Jurkat, Clone E6-1 (cell line): ENCODE measurements around the gene SIX3.

Source experiments
- DNase-seq: peaks from one replicate; pipeline ENCODE4 v3.0.0-alpha.2; 2011; ENCODE audit warnings: low read depth, low spot score
- H3K4me3 ChIP-seq: 2 replicates; pipeline ENCODE4 v1.5.1; 2011; ENCODE audit warnings: mild to moderate bottlenecking, low read length, control low read depth, moderate library complexity

The SIX3 gene

DNA sequence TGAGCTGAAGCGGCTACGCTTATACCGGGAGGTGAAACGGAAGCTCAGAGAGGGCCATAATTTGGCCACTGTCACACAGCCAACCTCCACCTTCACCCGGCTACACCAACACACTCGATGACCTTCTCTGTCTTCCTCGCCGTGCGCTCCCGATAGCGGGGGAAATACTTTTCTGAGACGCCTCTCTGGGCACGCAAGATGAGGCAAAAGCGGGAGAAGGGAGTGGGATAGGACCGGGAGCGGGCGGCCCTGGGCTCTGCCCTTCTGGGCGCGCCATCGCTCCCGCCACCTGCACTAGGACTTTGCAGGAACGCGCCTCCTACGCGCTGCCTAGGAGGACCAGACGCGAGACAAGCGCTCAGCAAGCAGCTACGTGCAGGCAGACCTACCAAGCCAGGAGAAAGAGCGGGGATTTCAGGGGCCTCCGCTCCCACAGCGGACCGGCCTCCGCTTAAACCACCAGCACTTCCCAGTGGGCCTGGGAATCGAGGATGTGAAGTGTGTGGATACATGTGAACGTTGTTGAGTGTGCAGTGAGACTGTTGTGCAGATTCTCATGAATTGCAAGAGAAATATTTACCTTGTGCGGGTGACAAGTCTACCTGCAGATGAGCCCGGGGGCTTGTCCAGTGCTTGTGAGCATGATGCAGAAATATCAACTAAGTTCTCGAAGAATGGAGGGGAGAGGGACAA is 11.4 kb downstream of the SIX3 start:
- H3K4me3 ChIP-seq, result no peak overlapping the region
- DNase-seq, result no peak

DNA sequence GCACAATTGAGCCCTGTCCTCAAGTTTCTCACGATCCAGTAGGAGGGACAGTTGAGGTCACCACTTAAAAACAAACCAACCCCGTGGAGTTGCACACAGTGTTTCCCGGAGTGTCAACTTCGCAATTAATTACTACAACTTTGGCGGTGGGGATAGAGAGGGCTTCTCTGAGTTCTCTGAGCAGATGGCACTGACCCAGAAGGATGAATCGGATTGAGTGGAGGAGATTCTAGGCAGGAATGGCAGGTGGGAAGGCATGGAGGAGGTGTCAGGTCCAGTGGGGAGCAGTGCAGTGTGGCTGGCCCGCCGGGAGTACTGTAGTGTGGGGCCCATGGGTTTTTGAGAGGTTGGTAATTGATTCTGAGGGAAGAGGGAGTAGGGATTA is 12.0 kb downstream of the SIX3 start:
- no peak overlapping the region for H3K4me3 ChIP-seq
- no peak for DNase-seq

DNA sequence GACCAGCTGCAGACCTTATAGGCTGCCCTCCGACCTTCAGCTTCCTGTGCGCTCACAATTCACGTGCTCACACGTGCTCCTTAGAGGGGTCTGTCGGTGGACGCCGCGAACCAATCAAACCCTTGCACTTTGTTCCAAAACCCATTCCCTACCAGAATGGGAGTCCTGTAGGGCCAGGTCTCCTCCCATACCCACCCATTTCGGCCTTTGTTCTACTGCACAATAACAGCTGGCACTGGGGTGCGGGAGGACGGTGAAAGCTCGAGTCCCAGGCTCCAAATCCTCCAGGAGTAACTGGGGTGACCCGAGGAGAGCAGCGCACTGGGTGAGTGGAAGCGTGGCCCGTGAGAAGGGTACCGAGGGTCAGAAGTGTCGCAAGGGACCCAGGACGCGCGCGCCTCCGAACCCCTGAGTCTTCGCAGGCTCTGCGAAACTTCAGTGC is 13.0 kb downstream of the SIX3 start:
- no peak for DNase-seq
- no peak overlapping the region for H3K4me3 ChIP-seq

DNA sequence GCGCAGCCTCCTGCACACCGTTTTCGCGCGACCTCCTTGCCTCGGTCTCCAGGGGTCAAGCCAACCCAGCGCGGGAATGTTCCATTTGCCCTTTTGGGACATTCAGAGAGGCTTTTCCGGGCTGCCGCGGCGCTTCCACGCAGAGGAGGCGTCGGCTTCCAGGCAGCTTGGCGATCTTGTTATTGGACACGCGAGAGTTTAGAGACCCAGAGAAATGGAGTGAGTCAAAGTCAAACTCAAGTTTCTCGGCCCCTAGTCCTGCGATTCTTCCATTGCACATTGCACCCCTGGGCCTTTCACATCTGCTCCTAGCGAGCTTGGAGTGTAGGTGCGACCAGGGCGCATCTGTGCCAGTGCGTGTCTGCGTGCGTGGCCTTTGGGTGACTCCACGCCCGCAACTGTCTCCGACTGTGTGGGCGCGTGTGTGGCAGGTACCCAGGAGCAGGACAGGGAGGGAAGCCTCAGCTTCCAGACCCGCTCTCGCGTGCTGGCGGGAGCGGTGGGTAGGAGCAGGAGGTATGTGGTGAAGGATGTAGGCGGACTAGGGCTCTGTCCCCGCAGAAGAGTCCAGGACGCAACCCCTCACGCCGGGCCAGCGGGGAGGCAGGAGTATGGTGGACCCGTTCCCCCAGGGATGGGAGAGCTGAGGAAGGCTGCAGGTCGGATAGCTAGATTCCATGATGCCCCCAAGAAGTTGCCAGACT is 13.5 kb downstream of the SIX3 start:
- DNase-seq, result no peak
- peak overlapping the region; percentile 43 for H3K4me3 ChIP-seq

DNA sequence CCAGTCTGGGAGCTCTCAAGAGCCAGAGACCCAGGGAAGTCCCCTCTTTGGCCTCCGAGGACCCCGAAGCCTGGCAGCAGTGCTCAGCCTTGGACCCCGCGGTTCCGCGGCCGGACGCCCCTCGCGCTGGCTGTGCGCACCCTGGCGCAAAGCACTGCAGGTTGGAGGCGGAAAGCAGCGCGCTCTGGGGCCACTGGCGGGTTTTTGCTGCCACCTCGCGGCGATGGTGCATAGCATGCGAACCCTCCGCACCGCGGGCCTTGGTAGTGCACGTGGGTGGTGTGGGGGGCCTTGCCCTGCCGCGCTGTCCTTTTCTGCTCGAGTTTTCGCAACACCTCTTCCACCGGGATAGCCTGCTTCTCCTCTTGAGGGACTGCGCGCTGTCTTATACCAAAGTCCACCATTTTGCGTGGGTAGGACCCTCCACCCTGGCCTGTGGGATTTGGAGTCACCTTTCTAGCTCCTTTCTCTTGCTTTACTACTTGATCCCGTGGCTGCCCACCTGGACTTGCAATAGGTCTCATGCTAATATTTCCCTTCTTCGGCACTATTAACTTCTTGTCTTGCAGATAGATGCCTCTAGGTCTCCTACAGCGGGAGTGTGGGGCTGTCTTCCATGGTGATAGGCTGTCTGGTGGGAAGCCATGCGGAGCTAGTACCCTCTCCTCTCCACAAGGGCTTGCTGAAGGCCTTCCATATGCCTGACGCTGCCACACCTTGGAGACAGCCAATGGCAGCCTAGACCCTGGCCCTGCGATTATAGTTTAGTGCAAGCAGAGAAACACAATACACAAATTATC is 14.3 kb downstream of the SIX3 start:
- peak overlapping the region; percentile 43 for H3K4me3 ChIP-seq
- peak; percentile 28 for DNase-seq

DNA sequence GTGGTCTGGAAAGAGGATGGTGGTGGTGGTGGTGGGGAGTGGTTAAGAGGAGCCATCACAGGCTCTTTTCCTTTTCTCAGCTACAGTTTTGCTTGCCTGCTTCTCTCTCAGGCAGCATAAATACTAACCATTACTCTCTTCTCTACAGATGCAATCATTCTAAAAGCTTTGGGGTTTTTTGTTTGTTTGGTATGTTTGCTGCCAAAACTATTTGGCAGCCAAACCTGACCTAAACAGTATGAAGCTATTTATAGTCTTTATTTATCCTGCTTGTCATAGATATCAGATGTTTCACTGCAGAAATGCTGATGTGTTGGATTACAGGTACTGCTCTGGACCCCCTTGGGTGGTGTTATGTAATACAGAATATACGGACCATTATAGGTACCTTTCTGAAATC is 15.3 kb downstream of the SIX3 start:
- no peak overlapping the region for H3K4me3 ChIP-seq
- no peak for DNase-seq

DNA sequence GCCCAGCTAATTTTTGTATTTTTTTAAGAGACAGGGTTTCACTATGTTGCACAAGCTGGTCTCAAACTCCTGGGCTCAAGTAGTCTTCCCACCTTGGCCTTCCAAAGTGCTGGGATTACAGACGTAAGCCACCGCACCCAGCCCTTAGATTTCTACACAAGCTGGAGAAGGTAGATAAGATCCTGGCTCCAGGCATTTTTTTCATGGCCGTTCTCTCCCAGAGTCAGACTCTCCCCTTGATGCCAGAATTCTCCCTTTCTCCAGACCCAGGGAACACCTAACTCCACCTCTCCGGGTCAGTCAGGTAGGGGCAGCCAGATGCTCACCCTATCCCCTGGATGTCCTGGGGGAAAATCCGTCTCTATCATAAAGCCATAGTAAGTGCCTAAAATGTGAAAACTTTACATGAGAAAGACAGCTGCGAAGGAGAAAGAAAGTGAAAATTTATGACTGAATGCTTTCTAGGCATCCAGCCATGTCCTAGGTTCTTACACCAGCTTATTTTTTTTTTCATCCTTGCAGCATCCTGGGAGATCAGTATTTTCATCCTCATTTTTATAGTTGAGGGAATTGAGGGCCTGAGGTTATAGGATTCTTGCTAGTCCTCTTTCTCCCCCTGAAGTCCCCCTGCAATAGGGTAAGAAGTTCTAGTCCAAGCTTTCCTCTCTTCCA is 16.3 kb downstream of the SIX3 start:
- no peak overlapping the region for H3K4me3 ChIP-seq
- DNase-seq, result no peak

DNA sequence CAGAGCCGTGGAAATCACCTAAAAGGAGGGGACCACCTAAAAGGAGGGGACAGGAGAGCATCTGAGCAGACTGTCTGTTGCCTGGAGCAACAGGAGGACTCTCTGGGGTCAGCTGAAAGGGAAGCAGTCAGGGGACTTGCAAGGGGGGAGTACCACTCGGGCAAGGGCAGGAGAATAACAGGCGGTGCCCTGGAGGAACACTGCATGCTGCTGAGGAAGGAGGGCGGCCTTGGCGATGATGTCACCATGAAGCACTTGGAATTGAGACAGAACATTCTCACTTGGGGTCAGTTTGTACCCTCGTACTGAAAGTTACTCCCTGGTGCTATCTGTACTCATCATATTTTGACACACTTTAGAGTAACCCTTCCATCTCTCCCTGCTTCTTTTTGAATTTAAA is 18.4 kb downstream of the SIX3 start:
- no peak for DNase-seq
- no peak overlapping the region for H3K4me3 ChIP-seq

DNA sequence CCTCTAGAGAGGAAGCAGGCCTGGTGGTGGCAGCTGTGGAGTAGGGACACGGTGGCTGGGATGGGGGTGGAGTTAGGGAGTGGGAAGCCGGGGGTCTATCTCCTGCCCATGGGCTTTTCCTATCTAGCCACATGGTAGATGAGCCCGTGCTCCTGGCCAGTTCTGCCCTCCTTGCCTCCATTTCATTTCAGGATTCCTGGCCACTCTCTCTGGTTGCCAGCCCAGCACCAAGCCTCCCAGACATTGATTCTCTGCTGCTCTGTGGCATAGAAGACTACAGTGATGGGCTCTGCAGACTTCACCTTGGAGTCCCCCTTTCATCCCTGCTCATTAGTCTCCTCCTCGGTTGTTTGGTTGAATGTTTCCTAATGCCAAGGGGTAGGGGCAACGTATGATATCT is 19.4 kb downstream of the SIX3 start:
- no peak for DNase-seq
- no peak overlapping the region for H3K4me3 ChIP-seq

DNA sequence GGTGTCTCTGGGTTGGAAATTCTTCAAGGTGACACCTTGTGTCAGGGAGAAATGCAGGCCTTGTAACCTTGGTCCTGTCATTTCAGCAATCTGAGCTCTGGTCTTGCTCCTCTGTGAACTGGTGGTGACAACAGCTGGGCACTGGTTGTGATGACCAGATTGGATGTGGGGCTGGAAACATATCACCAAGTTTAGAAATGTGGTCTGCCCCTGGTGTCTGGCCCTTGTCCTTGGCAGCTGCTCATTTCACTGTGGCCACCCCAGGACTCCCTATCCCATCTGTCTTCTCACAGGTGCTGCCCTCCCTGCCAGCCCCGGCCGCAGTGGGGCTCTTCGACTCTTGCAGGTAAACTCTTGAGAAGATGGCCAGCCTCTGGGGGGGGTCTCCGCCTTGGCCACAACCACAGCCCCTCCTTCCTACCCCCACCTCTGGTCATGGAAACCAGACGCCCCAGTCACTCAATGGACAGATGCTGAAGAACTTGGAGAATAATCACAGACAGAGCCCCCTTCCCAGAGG is 20.7 kb downstream of the SIX3 start:
- no peak for DNase-seq
- H3K4me3 ChIP-seq, result no peak overlapping the region

DNA sequence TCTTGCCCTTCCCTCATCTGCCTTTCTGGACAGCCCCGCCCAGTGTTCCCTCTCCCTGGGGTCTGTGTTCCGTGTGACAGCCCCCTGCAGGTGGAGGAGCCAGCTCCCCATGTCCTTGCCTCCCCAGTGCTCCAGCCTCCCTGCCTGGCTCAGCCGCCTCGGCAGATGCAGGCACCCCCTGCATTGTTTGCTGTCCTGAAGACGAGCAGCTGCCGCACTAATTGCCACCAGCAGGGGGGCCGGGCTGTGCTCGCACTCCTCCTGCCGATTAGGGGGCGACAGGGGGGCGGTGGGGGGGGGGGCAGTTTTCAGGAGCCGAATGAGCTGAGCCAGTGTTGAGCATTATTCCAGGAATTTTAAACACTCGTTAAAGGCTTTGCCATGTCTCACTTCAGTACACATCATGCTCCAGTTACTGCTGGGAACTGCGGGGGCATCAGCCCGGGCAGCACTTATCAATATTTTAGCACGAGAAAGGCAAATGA is 23.3 kb downstream of the SIX3 start:
- no peak for DNase-seq
- H3K4me3 ChIP-seq, result no peak overlapping the region

DNA sequence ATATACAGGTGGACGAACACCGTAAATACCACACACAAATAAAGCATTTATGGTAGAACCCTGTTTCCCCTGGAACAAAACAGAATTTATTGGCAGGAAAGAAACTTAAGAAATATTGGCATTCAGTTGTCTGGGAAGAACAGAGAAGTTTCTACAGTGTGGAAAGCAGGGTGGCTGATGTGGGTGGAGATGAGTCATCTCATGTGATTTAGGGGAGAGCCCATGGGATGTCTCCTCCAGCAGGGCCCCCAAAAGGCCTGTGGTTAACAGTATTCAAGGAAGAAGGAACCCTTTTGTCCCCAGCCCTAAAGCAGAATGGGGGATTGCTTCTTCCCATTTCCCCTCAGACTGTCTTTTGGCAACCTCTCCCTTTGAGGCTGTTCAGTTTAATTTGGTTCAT is 24.2 kb downstream of the SIX3 start:
- no peak overlapping the region for H3K4me3 ChIP-seq
- DNase-seq, result no peak

DNA sequence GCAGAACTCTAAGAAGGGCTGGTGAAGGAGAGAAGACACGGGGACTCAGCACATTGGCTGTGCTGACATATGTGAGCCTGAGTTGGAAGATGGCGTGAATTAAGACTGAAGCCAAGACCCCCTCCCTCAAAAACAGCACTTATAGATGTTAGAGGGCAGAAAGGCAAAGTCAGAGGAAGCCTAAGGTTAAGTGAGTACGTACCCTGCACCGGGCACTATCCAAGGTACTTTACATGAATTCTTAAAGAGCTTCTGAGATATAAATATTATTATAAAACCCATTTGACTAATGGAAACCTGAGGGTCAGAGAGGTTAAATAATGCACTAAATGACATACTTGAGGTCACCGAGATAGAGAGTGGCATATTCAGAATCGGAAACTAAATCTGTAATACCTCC is 25.6 kb downstream of the SIX3 start:
- no peak overlapping the region for H3K4me3 ChIP-seq
- no peak for DNase-seq

DNA sequence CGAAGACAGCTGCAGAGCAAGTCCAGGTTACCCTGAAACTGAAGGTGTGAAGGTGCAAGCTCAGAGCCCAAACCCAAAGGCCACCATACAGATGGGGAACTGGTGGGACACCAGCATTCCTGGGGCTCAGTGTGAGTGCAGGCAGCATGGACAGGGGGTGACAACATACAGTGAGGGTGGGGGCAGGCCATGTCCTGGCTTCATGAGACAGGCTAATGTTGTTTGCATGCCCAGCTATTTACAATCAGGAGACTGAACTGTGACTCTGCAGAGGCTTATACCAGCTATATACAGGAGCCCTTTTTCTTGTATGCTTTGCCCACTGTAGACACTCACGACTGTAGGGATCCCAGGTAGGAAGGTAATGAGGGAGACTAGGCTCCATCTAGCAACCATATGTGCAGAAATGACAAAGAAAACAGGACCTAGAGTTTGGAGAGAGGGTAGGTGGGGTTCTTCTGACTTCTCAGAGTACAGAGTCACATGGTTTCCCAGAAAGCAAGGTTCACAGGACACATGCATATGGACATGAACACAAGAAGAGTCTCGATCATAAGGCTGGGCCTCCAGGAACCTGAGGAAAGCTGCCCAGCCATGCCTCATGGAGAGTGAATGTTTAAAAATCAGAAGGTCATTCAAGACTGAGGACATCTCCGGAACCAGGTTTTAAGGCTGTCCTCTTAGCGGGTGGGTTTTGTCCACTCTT is 26.4 kb downstream of the SIX3 start:
- no peak for DNase-seq

DNA sequence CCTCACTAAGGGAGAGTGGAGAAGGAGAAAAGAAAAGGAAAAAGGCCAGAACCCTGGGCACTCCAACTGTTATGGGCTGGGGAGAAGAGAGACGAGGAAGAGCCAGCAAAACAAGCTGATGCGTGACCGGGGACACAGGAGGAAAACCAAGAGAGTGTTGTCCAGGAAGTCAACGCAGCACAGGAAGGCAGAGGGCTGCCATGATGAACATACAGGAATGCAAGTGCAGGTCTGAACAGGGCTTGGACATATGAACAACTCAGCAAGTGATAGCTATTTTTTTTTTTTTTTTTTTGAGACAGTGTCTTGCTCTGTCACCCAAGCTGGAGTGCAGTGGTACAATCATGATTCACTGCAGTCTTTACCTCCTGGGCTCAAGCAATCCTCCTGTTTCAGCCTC is 28.4 kb downstream of the SIX3 start:
- no peak for DNase-seq
- no peak overlapping the region for H3K4me3 ChIP-seq

More for the DNA sequence above, 26.4 kb downstream of the SIX3 start:
- H3K4me3 ChIP-seq, result no peak overlapping the region

DNA sequence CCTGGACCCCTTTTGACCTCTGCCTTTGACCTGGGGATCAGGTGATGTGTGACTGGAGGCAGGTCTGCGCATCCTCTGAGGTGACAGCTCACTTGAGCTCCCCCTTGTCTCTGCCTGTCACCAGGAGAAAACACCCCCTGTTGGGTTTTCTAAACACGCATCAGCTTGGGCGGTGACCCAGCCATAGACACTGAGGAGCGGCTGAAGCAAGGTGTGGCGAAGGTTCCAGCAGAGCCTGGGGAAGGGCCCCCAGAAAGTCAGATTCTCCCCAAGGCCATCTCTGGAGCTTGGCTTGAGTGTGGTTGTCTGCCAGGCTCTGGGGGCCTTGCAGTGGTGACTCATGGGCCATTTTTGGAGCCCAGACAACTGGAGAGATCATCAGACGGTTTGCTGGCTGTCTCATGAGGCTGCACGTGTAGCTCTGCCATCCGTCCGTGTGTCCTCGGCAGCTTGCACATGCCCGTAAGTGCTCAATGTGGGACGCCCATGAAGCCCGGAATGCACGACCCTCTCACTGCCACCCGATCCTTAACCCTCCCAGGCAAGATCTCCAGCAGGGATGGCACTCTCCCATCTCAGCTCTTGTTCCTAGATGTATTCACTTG is 29.4 kb downstream of the SIX3 start:
- no peak overlapping the region for H3K4me3 ChIP-seq
- DNase-seq, result no peak

DNA sequence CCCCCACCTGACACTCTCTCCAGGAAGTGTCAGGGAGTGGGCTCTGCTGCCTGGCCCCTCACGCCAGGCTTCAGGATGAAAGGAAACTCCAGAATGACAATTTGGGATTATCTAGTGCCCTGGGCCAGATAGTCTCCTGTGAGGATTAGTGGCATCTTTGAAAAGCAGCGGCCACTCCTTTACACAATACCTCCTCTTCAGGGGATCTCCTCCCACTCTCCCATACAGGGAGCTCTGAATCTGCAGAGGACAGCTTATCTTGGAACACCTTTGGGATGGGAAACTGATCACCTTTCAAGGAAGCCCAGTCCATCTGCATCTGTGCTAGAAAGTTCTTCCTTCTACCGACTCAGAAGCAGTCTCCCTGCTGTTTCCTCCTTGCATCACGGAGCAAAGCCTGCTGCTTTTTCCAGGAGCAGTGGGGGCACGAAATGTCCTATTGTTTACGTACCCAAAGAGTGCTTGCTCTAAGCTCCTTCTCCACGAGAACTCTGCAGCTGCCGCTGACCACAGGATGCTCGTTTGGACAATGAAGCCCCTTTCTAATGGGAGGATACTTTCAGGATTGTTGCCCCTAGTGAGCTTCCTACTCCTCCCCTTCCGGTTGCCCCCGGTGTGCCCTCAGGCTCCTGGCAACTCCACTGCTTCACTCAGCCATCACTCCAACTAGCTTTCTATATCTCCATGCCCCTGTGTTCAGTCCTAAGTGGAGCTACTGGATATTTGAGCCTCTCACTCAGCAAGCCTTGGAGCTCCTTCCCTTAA is 31.5 kb downstream of the SIX3 start:
- no peak overlapping the region for H3K4me3 ChIP-seq
- DNase-seq, result no peak
